ENCODE data around the gene COL8A2. TPM values are rescaled to one million over a fixed set of nuclear protein-coding genes. Genes with fewer than 3 reads are reported as not detected.

The COL8A2 gene
- total RNA-seq, 1 donor from 2014 or later: 110 TPM

DNA sequence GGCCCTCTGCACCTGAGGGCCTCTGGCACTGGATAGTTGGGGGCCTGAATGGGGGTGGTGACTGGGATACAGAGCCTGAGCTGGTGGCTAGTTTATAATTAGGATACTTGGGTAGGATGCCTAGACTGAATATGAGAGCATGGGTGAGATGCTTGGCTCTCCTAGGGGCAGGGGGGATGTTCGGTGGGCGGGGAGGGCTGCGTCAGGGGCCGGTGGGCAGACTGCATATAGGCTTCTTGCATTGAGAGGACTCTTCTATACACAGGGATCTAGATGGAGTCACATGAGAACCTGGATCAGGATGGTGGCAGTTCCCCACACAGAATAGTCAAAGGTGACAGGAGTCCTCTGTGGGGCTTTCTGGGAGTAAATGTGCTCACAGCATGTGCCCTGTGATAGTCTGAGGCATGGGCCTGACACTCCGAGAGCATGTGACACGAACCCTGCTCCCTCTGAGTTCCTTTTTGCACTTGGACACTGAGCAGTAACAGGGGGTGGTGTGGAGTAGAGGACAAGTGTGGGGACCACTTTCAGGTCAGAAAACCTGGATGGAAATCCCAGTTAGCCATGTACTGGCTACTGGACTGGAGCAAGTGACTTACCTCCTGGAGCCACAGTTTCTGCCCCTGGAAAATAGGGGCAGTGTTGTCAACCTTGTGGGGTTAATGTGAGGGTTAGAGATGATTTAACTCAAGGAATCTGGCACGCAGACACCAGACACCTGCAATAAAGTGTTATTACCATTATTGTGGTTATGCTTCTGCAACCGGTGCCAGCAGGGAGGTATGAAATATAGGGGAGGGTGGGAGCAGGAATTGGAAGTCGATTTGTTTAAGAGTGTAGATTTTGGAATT lies 33.2 kb upstream of the COL8A2 start:
- DNase-seq (ENCODE audit: low spot score): no peak

DNA sequence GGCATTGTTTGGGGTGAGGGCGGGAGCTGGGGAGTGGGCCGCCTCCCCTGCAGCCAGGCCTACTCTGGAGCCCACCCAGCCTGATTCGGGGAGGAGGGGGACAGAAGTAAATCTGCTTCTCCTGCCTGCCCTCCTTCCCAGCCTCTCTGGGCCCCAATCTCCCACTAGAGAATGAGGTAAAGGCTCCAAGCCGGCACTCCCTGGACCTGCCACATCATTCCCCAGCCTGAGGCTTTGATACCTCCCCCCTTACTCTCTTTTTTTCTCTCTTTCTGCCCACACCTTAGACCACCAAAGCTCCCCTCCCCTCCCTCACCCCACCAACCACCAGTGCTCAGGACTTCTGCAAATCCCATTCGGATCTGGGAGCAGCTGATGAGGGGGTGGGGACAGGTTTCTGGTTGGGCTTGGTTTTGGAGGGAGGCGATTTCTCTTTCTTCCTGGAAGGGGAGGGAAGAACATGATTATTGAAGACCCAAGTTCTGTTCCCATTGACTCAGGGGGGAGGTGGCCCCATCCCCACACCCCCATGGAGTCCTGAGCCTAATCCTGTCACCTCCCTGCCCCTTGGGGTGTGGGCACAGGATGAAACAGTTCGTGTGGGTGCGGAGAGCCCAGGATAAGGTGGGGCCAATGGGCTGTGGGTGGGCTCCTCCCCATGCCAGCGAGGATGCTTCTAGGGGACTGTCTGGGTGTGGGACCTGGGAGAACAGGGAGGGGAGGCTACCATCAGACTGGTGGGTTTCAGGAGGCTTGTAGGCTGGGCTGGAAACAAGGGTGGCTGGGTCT lies 32.3 kb upstream of the COL8A2 start:
- peak; percentile 62 for DNase-seq (ENCODE audit: low spot score)

DNA sequence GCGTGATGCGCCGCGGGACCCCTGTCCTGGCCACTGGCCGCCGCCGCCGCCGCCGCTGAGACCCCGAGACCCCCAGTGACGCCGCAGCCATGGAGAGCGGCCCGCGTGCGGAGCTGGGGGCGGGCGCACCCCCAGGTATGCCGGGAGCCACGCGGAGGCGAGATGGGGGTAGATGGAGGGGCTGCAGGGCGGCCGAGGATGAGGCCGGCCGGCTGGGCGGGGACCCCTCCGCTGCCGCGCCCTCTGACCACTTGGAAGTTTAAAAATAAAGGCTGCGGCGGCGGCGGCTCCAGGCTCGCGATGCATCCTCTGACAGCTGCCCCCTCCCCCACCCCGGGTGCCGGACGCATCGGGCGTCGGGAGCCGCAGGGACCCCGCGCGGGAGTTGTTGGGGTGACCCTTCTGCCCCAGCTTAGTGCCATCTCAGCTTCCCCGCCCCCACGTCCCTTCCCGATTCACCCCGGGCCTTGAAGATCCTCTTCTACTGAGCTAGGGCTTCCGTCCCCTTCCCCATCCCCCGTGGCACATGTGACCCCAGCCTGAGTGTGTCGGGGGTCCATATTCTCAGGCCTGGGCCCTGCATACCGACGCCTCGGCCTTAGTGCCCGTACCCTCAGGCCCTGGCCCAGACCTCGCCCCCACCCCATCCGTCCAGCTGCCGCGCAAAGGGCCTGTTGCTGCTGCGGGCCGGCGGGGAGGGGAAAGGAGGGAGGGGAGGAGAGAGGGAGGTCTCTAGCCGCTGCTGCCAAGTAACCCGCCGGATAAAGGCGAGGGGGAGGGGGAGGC lies 31.5 kb upstream of the COL8A2 start:
- peak; percentile 85 for DNase-seq (ENCODE audit: low spot score)

DNA sequence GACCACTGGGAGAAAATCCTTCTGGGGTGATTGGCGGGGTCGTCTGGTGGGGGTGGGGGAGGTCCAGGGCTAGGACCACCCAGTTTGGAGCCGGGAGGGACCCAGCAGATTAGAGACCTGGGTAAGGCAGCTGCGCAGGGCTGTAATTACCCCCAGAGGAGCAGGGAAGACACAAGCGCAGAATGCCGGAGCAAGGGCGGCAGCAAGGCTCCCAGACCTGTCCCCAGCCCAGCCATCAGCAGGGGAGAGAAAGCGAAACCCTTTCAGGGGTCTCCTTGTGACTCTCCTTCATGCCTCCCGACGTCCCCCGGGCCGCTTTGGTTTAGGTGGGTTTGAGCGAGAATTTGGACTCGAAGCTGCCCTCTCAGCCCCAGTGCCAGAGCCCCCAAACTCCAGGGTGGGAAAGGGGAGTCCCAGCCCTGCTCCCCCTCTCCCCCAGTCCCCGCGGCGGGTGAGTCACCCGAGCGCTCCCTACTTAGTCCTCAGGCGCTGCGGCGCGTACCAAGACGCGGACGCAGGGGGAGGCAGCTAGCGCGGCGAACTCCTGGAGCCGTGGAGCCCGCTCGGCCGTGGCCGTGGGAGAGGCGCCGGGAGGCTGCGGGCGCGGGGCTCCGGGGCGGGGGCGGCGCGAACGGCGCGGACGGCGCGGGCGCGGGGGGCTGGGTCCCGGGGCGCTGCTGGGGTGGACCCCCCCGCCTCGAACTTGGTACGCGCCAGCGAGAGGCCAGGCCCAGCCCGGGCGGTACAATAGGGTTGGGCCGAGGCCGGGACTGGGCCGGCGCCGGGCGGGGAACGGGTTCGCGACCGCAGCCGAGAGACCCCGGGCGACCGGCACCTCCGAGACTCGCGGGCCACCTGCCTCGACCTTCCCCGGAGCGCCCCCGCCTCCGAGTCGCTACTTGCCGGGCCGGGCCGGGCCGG lies 30.6 kb upstream of the COL8A2 start, which contains the start of gene MAP7D1:
Gene MAP7D1 (plus strand): TSS at position 753 of the 921 bp plus-strand sequence. CDS start 258 bp downstream, outside the sequence.
- DNase-seq (ENCODE audit: low spot score): peak; percentile 91

DNA sequence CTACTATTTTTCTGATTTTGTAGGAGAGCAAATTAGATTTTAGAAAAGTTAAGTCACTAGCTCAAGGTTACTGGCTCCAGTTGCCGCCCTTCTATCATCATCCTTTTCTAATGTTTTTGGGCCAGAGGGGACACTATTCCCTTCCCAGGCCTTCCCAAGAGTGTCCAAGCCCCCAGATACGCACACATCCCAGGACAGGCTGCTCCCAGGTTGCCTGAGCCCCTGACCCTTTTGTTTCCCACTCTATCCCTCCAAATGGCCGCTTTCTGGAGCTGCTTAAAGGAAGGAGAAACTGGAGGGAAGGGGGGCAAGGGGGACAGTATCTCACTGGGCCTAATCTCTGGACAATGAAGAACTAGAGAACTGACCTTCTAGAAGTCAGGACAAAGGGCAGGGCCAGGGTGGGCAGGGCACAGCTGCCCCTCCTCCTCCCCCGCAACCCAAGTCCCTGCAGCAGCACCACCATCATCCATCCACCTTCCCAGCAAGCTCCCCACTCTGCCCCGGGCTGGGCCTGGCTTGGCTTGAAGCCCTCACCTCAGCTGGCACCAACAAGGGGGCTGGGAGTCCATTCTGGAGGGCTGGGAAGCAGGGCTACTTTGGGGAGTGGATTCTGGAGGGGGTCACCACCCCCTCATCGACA lies 29.9 kb upstream of the COL8A2 start:
- DNase-seq (ENCODE audit: low spot score): peak; percentile 22

DNA sequence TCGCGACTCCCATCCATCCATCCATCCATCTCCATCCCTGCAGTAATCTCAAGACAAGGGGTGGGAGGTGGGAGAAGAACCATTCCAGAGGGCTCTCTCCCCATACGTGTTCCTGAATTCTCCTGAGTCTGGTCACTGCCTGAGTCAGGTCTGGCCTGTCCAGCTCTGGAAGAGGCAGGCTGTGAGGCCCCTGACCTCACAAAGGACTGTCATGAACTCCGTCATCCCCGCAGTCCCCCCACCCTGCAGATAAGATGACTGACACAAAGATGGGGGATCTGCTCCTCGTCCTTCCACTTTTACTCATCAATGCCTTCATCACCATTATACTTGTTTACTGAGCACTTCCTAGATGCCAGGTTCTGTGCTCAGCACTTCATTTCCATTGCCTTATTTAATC lies 29.3 kb upstream of the COL8A2 start:
- DNase-seq (ENCODE audit: low spot score): no peak

DNA sequence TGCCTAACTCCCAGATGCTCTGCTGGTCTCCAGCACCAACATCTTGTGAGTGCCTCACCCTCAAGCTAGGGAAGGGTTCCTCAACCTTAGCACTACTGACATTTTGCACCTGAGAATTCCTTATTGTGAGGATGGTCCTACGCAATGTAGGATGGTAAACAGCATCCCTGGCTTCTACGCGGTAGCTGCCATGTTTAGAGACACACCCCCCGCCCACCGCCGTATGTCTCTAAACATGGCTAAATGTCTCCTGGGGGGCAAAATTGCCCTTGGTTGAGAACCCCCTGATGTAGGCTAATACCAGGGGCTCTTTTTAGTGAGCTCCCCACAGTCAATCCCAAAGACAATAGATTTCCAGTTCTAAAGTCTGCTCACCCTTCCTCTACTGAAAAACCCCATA lies 28.5 kb upstream of the COL8A2 start:
- no peak for DNase-seq (ENCODE audit: low spot score)

DNA sequence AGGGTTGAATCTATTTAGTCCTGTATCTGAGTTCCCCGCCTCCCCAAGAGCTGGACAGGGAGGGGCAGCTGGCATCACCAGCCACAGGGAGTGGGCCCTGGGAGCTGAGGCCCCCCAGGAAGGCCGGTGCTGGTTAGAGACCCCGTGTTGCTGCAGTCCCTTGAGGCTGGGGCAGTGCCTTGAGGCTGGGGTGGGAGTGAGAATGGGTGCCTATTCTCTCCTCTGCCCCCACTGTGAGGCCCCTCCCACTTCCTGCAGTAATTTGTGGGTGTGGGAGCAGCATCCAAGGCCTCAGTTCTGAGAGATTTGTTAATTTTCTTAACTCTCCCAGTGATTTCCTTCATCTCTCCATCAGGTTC lies 26.8 kb upstream of the COL8A2 start:
- no peak for DNase-seq (ENCODE audit: low spot score)

DNA sequence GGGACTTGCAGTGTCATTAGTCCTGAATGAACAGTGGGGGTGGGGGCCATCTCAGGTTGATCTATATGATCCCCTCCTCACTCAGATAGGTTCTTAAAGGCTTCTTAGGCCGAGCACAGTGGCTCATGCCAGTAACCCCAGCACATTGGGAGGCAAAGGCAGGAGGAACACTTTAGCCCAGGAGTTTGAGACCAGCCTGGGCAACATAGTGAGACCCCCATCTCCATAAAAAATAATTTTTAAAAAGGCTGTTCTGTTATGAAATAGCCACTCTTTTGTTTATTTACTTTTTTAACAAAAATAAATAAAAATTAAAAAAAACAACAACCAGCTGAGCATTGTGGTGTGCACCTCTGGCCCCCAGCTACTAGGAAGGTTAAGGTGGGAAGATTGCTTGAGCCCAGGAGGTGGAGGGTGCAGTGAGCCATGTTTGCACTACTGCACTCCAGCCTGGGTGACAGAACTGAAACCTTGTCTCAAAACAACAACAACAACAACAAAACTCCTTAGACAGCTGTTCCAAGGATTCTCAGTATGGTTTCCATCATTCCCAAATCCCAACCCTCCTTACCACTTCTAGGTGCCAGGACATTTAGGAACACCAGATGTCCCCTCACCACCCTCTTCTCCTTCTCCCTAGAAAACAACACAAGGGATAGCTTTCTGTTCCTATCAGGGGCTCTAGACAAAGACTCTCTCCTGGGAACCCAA lies 26.3 kb upstream of the COL8A2 start:
- DNase-seq (ENCODE audit: low spot score): no peak

DNA sequence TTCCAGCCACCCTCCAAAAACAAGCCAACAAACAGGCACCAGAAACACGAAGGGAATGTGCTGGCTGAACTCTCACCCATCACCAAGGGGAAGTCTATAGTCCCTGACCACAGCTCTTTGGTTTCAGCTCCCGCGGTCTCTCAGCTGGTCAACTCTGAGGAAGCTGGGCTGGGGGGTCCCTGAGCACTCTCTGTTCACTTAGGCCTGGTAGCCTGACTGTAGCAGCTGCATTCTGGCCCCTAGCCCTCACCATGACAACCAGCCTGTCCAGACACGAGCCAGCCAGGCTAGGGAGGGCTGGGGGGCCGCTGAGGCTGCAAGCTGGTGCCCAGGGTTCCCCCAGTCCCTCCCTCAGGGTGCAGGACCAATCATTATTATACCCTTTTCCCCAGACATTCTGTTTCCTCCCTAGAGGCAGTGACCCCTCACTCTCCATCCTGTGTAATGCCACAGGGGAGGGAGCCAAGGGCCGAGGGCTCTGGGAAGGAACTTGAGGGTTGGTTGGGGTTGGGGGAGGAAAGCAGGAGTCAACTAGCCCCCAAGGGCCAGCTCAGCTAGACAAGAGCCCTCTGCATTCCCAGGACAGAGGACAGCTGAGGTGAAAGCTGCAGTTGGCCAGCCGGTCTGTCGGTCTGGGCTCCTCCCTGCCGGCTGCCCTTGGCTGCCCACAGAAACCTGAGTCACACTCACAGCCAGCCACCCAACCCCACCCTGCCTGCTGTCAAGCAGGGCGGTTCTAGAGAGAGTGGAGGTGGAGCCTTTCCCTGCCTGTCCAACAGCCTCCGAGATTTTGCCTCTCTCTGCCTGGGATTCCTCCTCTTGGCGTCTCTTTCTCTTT lies 25.5 kb upstream of the COL8A2 start:
- DNase-seq (ENCODE audit: low spot score): peak; percentile 97

DNA sequence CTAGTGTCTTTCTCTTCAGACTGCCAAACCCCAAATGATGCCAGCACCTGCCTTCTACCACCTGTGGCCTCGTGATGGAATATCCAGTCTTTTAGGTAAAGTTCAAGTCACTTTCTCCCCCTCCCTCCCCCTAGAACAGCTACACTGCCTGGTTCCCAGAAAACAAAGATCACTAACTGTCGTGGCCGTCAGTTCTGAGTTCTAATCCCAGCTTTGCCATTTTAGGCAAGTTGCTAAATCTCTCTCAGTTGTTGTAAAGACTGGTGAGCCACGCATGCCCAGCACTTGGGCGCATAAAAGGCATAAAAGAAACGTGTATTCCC lies 24.9 kb upstream of the COL8A2 start:
- DNase-seq (ENCODE audit: low spot score): no peak

DNA sequence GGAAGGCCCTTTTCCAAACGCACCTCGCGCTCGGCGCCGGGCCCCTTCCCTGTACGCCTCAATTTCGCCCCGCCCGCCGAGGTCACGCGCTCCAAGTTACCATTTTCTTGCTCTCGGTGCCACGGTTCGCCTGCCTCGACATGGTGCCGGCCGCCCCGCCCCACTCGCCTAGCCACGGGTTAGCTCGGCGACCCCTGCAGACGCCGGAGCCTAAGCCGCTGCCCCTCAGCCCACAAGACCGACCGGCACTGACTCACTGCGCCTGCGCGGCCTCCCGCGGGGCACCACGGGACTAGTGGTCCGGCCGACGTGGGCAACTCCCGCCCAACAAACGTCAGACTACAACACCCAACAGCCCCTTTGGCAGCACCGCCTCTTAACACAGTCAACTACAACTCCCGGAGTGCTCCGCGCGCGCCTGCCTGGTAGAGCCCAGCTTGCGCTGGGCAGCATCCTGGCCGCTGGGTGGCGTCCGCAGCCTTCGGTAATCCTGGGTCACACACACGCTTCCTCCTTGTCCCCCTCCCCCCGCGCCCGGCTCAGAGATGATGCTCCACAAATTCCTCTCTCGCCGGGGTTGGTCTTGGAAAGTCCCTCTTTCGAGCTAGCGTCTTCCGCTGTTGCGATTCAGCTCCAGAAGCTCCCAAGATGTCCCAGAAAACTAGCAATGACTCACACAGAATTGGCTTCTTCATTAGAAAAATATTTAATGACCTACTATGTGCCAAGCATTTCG lies 24.4 kb upstream of the COL8A2 start, which contains the start of gene TRAPPC3:
Gene TRAPPC3 (minus strand): TSS at position 250 of the 736 bp plus-strand sequence. CDS start 108 bp downstream, at position 142.
- peak; percentile 100 for DNase-seq (ENCODE audit: low spot score)

DNA sequence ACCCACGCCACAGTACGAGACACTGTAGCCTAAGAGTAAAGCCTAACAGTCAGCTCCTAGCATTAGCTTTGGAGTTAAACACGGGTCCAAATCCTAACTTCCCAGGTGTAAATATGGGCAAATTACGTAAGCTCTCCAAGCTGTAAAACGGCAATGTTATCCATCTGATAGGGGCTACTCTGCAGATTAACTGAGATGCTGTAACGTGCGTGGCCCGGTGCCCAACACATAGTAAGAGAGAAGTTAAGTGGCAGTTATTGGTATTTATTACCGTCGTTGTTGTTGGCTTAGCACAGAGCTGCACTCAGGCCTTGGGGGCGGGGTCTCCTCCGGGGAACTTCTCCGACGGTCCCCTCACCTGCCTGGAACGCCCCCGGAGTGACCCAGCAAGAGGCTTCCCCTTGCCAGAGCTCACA lies 23.8 kb upstream of the COL8A2 start:
- DNase-seq (ENCODE audit: low spot score): no peak

DNA sequence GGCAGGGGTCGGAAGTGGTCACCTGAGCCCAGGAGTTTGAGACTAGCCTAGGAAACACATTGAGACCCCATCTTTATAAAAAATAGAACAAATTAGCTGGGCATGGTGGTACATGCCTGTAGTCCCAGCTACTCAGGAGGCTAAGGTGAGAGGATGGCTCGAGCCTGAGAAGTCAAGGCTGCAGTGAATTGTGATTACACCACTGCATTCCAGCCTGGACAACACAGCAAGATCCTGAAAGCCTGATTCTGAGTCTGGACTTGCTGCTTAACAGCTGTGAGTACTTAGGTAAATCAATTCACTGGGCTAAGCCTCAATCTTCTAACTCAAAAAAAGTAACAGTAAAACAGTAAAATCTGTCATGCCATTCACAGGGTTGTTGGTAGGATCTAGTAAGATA lies 19.4 kb upstream of the COL8A2 start:
- no peak for DNase-seq (ENCODE audit: low spot score)

DNA sequence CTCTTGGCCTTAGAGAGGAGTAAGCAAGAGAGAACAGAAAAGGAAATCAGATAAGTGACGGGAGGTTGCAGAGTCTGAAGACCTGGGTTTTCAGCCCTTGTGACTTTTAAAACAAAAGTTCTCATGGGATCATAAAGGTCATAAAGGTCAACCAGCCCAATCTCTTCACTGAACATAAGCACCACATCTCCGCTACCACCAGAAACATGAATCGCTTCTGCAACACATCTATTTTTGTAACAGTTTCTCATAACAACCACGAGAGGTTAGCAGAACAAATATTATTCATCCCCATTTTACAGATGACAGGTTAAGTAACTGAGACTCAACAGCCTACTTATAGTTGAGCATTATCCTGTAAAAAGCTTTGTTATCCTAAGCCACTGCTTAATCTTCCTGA lies 18.4 kb upstream of the COL8A2 start:
- no peak for DNase-seq (ENCODE audit: low spot score)

DNA sequence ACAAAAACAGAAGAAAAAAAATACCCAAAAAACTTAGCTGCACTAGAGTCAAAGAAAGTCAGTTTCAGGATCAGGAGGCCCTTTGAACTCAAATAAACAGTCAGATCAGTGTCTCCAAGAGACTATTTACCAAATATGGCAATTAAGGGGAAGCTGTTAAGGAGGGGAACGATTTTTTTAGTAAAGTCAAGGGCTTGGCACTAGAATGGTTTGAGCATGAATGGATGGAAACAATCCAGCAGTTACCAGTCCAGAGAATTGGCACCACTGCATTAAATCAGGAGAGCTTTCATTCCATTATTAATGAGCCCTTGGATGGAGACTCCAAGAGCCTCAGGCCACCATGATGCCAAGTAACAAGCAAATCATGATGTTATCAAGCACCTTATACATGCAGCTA lies 17.1 kb upstream of the COL8A2 start:
- no peak for DNase-seq (ENCODE audit: low spot score)

DNA sequence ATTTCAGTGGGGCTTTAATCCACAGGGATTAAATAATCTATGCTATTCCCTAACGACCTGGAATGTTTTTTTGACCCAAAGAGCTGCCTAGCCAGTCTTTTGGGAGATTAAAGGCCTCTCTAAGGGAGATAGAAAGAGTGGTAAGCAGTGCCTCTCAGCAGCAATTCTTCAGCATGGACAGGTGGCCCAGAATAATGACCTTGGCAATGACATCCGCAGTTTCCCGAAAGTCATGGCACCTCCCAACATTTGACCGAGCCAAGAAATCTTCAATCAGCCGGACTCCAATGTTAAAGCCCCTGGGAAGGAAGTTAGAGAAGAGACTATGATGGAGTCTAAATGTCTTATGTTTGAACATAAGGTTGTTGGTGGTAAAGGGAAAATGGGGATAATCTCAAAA lies 14.5 kb upstream of the COL8A2 start:
- no peak for DNase-seq (ENCODE audit: low spot score)

DNA sequence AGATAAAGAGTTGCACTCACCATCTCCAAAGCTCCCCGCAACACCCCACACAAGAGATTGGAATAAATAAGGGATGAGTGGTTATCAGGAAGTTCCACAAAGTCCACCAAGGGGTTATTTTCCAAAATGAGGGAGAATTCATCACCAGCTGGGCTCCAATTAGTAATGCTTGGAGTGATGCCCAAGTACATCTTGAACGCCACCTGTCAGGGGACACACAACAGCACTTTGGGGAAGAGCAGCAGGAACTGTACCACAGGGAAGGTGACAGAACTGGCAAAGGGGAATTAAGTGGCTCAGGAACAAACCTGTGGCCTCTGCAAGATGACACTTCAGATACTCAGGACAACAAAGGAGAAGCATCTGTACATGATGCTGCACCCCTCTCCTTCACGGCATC lies 12.8 kb upstream of the COL8A2 start:
- DNase-seq (ENCODE audit: low spot score): no peak
